Measurements from ENCODE around the gene DGUOK.

The DGUOK gene

DNA sequence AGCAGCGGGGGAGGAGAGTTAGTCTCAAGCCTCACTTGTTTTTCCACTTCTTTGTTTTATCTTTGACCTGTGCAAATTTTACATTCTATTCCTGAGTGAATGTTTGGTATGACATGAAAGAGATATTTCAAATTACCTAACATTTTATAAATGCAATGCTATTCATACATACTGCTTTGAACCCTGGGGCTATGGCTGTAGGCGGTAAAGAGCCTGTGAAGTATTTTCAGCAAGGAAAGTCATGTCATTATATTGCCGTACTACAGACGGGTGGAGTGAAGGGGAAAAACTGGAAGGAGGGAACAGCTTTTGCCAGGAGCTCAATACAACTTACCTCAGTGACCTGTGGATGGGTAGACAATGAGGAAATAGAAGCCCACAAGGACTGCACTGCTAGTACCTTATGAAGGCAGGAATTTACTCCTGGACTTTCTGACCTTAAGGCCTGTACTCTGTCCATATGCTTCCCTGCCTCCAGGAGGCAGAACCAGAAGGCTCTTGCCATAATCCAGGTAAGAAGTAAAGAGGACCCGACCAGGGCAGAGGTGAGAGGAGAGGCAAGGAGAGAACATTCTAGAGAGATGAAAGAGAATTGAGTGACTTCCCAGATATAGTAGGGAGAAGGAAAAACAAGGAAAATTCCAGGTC is 29.7 kb downstream of the DGUOK start:
- DNase-seq: no peak

DNA sequence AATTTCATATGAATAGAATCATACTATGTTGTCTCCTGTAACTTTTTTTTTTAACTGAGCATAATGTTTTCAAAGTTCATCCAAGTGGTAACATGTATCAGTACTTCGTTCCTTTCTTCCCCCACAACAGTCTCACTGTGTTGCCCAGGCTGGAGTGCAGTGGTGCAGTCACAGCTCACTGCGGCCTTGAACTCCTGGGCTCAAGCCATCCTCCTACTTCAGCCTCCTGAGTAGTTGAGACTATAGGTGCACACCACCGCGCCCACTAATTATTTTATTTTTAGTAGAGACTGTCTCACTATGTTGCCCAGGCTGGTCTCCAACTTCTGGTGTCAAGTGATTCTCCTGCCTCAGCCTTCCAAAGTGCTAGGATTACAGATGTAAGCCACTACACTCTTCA is 34.6 kb downstream of the DGUOK start:
- DNase-seq: no peak

DNA sequence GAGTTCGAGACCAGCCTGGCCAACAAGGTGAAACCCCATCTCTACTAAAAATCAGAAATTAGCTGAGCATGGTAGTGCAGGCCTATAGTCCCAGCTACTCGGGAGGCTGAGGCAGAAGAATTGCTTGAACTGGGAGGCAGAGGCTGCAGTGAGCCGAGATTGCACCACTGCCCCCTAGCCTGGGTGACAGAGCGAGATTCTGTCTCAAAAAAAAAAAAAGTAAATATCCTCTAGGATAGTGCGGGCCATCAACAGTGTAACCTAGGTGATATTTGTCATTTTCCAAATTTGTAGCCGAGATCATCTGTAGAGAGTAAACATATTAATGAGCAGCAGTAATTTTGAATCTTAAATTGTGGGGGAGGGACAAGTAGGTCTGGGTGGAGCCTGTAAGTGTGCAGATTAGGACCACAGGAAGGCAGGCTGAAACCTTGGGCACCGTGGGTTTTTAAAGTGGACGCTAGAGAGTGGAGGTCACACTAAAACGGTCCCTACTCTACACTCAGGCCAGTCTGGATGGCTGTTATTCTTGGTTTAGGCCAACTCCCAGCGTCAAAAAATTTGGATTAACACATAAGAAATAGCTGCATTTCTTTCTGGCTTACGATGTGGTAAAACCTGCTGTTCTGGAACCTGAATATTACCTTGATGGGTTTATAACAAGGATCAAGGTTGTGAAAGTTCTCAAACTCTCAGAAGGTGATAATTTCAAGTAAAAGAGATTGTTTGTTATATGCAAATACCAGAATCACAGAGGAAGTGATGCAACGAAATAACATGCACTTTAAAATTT is 35.3 kb downstream of the DGUOK start:
- DNase-seq: no peak

DNA sequence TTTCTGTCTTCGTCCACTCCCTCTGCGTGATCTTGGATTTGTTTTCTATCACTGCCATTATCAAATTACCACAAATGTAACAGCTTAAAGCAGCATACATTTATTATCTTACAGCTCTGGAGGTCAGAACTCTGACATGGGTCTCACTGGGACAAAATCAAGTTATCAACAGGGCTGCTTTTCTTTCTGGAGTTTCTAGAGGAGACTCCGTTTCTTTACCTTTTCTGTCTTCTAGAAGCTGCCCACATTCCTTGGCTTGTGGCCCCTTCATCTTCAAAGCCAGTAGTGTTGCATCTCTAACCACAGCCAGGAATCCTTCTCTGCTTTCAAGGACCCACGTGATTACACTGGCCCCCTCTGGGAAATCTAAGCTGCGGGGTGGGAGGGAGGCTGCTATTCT is 36.1 kb downstream of the DGUOK start:
- no peak for DNase-seq

DNA sequence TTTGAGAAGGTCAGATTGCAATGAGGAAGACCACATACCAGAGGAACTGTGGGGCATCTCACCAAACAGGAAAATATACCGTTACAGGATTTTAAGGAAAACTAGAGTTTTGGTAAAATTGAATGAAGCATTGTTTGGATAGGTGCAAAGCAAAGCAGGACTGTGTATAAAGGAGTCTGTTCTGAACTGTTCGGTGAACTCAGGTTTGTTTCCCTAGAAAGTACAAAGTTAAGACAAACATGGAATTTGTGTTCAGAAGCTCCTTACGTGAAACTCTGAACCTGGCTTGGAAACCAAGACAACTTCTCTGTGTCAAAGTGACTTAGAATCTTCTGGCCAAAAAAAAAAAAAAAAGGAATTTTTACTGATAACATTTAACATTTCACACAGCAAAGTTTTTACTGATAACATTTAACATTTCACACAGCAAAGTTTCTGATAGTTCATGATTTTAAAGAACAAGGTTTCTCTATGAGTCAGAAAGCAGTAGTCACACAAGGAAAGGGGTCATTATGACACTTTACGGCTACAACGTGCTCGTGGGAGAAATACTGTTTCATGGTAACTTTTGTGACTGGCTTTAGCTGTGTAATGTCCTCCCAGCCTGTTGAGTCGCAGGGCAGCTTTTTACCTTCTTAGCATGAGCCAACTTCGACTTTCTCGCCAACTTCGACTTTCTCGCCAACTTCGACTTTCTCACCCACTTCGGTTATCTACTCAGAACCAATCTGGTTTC is 36.9 kb downstream of the DGUOK start:
- peak in 1 of 2 donors; percentile 34 for DNase-seq

DNA sequence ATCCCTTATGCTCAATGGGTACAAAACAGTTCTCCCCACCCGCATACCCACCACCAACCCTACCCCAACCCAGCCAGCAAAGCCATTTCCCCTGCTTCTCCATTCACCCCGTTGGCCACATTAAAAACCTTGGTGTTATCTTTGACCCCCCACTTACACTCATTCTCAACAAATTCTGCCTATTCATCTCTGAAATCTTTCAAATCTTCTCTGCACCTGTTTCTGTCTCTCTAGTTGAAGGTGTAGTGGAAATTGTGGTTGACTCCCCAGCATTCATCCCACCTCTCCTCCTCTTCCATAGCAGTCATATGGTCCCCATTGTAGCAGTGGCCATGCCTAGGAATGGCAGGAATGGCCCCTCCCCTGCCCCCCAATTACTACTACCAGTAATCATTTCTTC is 37.5 kb downstream of the DGUOK start:
- DNase-seq: no peak

DNA sequence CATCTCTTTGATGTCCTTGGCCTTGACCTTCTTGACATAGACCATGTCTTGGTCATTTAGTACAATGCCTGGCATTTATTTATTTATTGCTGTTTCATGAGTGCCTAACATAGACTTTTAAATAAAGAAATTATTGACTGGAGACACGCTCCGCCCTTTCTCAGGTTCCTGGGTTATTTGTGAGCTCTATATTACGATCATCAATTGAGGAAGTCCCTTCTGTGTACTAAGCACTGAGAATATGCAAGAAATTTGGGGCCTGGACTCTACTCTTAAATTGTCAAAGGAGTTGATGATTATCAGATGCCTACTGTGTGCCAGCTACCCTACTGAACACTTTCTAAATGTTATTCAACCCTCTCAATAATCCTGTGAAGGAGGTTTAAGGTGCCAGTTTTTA is 38.4 kb downstream of the DGUOK start:
- no peak for DNase-seq

DNA sequence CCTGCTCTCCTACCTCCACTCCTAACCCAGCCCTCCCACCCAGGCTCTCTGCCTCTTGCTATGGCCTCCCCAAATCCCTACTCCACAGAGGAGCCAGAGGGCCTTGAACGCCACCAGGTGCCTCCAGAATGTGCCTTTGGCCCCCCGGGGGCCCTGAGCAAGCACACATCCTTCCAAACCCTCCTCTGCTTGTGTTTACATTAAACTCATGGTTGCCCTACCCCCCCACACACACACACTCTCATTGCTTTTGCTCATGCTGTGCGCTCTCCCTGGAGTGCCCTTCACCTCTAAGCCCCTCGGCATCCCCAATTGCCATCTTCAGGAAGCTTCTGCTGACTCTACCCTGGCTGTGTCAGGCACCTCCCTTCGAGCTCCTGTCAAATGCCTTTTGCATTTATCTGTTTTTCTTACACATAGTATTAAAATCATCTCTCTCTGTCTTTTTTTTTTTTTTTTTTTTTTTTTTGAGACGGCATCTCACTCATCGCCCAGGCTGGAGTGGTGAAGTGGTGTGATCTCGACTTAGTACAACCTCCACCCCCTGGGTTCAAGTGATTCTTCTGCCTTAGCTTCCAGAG is 41.8 kb downstream of the DGUOK start:
- no peak for DNase-seq

DNA sequence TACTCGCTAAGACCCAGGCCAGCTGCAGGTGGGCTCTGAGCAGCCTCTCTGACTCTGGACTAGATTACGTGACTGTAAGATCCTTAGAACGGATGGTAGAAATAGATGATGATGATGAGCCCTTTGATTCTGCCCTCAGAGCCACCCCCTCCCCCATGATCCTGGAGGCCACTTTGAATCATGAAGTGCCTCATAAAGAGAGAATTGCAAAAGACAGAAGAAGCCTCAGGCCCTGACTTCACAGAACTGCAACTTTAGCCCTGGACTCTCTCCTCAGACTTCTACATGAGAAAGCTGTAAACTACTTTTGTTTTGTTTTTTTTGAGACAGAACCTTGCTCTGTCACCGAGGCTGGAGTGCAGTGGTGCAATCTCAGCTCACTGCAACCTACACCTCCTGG is 42.7 kb downstream of the DGUOK start:
- no peak for DNase-seq

DNA sequence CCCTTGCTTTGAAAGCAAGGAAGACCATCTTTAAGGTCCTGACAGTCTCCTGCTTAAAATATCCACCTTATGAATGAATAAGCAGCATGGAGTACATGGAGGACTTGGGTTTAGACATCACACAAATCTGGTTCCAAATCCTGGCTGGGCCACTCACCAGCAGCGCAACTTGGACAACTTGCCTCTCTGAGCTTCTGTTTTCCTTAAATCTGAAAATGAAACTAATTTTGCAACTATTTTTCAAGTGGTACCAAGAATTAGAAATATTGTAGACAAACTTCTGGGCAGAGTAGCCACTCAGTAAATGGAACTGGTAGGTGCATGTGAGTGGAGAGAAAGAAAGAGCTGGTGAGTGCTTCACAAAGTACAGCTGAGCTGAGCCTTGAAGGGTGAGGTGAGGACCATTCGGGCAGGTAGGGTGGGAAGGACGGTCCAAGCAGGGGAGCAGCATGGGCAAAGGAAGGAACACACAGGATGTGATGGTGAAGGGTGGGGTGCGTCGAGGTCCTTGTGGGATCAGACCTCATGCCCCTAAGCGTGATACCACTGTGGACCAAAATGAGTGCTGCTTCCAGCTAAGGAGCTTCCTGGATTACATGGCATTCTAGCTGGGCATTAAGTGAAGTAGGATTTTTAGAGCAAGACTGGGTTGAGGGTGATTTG is 43.6 kb downstream of the DGUOK start:
- DNase-seq: no peak

DNA sequence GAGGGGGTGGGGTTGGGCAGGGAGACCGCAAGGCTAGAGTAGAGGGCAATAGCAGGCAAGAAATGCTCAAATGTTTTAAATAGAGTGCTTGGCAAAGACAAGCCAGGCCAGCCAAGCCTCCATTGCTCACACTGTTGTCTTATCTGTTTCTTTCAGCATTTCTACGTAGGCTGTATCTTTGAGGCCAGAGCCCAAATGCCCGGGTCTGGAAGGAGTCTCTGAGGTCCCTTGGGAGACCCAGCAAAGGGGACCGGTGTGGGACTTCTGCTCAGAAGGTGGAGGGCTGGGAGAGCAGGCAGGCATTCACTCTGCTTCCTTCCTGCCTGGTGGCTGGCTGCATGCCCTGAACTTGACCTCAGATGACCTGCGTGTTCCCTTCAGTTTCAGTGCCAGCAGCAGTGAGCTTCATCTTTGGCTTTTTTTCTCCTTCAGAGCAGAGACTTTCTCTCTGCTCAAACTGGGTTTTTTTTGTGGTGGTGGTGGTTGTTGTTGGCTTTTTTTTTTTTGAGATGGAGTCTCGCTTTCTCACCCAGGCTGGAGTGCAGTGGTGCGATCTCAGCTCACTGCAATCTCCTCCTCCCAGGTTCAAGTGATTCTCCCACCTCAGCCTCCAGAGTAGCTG is 44.3 kb downstream of the DGUOK start:
- DNase-seq: no peak

DNA sequence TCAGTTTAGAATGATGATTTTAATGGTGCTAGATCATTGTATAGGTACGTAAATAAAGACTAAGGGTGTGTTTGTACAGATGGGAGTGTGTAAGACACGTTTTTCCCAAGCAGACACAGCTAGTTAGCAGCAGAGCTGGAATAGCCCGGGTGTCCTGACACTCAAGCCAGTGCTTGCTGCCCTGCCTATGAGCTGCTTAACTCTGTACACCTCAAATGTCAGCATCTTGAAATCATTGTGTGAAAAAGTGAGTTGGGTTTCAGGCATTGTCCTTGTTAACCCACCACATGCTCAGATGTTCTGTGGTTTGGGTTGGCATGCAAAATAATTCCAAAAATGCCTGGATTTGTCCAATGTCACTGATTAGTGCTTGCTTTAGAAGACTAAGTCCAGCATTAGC is 45.0 kb downstream of the DGUOK start:
- DNase-seq: no peak

DNA sequence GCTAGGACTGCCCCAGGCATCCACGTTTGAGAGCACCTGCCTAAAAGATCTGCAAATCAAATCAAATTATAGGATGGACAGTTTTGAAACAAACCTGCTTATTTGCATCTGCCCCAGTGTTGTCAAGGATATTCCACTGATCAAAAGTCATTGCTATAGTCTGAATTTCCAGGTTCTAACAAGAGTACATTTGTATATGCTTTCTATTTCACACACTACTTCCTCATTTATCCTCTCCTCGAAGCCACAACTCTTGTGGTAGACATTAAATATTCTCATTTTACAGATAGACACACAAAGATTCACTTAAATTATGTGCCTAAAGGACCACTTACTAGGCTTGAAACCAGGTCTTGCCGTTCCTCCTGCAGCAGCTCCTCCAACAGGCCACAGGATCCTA is 46.2 kb downstream of the DGUOK start:
- DNase-seq: peak in 1 of 2 donors; percentile 24

DNA sequence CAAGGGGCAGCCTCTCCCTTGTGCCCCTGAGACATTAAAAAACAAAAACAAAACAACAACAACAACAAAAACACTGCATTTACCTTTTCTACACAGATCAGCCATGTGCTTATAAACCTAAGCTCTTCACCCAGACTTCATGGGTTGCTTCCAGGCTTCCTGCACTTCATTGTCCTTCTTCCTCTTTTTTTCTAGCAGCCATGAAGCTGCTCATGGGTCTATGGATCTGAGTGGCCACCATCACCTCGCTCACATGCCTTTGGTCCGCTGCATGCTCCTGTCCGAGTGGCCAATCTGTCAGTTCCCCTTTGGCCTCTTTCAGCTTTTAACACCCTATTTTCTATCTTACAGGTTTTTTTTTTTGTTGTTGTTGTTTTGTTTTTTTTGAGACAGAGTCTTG is 49.1 kb downstream of the DGUOK start:
- no peak for DNase-seq

DNA sequence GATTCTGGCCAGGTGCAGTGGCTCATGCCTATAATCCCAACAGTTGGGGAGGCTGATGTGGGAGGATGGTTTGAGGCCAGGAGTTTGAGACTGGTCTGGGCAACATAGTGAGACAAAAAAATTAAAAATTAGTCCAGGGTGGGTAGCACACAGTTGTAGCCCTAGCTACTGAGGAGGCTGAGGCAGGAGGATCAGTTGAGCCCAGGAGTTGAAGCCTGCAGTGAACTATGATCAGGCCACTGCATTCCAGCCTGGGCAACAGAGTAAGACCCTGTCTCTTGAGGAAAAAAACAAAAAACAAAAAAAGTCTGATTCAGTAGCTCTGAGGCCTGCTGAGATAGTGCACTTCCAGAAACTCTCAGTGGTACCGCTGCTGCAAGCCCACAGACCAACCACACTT is 50.1 kb downstream of the DGUOK start:
- DNase-seq: no peak

DNA sequence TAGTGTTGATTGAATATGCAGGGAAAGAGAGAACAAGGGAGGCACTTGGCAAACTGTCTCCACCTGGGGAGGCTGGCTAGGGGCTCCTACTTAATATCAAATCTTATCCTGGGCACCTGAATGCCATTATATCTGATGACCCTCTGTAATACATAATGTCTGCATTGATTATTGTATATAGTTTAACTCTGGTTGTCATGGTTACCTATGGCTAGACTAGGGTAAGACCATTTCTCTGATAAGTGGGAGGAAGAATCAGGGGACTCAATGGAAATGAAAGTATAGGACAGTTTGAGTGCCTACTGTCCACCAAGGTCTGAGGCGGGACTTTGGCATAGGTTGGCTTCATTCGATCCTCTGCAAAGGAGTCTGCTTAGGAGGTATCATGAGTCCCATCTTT is 50.8 kb downstream of the DGUOK start:
- no peak for DNase-seq

DNA sequence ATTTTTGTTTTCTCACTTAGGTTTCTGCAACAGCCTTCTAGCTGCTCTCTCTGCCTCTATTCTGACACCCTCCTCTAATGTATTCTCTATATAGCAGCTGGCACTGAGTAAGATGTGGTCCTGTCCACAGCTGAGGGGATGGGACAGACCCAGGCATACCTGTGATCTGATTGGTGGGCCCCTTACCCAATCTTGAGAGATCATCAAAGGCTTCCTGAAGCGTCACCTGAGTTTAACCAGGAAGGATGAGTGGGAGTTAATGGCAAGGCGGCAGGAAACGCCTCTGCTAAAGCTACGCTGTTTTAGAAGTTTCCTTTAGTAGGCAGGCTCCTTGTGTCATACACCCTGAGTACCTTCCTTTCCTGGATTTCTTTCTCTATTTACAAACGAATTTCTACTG is 52.3 kb downstream of the DGUOK start:
- DNase-seq: no peak

DNA sequence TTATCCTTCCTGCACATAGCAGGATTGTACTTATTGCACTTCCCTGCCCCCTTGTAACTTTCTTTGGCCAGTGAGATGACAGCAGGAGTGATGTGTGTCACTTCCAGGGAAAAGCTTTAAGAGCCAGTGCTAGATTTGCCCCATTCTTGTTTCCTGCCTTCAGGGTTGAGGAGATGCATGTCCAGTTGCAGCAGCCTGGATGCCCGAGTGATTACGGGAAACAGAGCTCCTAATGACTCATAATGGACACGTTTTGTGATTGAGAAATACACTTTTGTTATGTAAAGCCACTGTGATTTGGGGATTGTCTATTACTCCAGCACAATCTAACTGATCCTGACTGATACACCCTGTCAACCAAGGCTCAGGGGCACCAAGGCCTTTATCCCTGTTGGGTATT is 53.0 kb downstream of the DGUOK start:
- peak; percentile 71 to 82 for DNase-seq

DNA sequence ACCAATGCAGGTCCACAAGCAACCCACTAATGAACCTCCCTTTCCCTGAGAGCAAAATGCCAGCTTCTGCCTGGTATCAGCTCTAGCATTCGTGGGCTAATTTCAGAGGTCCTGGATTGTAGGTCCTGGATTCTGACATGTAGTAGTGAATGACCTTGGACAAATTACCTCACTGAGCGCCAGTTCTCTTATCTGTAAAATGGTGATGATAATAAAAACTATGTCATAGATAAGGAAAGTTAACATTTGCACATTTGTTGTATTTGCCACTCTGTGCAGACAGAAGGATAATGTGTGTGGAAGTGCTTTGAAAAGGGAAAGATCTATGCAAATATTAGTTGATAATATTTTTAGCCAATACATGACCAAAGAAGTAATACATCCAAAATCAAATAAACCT is 53.9 kb downstream of the DGUOK start:
- DNase-seq: no peak

DNA sequence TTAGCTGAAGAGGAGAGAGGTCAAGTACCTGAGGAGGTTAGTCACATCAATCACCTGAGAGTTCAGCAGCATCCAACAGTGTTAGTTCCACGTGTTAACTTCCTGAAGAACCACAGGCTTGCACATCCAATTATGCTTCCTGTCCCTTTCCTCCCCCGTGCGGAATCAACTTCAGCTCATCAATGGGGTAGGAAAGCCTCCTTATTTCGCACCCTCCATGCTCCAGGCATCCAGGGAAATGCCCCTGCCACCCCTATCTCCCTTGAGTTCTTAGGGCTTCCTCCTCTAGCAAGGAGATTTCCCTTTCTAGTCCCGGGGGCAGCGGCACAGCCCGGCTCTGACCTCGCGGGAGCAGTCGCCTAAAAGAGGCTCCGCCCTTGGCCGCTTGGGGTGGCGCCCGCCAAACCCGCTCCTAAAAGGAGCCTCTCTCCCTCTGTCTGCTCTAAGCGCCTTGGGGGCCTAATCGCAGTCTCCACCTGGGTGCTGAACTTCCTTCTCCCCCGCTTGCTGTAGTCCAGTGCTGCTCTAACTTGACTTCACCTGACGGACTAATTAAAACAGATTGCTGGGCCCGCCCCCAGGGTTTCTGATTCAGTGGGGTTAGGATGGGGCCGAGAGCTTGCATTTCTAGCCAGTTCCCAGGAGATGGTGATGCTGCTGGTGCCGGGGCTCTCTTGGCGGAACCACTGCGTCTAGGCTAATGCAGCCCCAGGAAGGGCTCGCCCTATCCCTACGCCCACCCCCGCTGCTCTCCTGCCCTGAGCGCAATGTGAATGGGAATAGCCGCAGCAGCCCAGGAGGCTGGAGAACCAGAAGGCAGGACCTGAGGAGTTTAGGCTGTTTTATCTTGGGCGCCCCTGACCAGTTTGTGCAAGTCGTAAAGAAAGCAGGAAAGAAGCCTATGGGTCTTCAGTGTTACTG is 54.7 kb downstream of the DGUOK start:
- DNase-seq: peak; percentile 56 to 63

DNA sequence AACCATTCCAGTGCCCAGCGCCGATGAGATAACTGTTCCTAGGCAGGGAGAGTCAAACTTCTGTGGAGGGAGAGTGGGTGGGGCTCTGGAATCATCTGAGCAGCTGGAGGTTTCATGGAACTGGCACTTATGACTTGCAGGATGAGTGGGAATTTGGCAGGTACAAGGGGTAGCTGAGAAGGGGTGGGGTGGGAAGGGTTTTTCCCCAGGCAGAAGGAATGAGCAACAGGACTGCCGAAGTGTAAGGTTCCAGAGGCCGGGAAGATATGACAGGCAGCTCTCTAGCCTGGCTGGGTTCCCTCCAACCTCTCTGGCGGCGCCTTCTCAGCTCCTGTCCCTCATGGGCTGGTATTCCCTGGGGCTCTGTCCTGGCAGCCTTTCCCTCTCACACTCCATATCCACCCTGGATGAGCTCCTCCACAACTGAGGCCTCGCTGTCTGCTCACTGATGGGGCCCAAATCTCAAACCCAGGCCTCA is 55.5 kb downstream of the DGUOK start:
- no peak for DNase-seq
